ENCODE data around the gene BCL2L14.

DNA sequence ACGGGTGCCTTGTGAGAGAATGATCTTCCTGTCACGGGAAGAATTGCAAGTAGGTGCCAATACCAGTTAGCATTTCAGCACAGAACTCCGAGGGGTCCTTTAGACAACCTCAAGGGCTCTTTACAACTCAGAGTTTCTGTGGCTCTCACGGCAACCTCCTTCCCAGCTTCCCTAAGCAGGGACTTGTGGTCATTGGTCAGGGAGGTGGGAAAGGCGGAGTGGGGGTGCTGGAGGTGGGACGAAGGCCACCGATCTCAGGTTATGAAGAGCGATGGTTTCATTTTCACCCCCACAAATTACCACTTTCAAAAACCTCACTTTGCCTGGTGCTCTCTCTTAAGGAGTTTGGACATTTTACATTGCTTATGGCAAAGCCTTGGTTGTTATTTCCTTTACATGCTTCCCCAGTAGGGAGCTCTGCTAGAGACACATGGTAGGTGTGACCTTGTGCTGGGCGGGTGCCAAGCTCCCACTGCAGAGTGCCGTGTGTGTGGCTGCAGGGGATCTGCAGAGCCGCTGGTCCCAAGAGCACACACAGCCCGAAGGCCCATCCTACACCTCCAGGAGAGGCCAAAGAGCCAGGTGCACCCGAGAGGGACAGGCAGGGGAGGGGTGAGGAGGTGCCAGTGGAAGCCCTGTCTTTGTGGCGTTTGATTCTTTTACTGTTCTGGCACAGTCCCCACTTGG, 21.4 kb downstream of the BCL2L14 start:
- TF ChIP-seq ZFP36 (IDR thresholded peaks at IDR 0.05; ENCODE audit: low read depth, low read length, partially characterized antibody): no peak
- TF ChIP-seq BHLHE40 (IDR thresholded peaks at IDR 0.05; ENCODE audit: low read length): no peak
- no peak for TF ChIP-seq ZNF3 (CRISPR knock-in tag; IDR thresholded peaks at IDR 0.05)
- no peak for TF ChIP-seq U2AF2 (optimal IDR thresholded peaks at IDR 0.05; ENCODE audit: low read depth, low read length)
- no peak for TF ChIP-seq FOXJ3 (CRISPR knock-in tag; IDR thresholded peaks at IDR 0.05)
- TF ChIP-seq CBX2 (IDR thresholded peaks at IDR 0.05; ENCODE audit: insufficient read depth, low read length, poor library complexity, severe bottlenecking): no peak
- no peak for TF ChIP-seq ESRRA (IDR thresholded peaks at IDR 0.05; ENCODE audit: borderline replicate concordance, low read depth)
- no peak for TF ChIP-seq DIDO1 (tag; IDR thresholded peaks at IDR 0.05; ENCODE audit: low read depth)
- TF ChIP-seq CREM (IDR thresholded peaks at IDR 0.05; ENCODE audit: low read depth): no peak
- no peak for TF ChIP-seq BMI1 (IDR thresholded peaks at IDR 0.05; ENCODE audit: low read length)

Measured in K562 (cell line).